ENCODE data around the gene CLN6. TPM values are rescaled to one million over a fixed set of nuclear protein-coding genes. Genes with fewer than 3 reads are reported as not detected.

CLN6 gene
- total and polyA plus RNA-seq, 7 donors: 8.3 to 22.2 (median 13.1) TPM

- TF ChIP-seq CTCF (IDR thresholded peaks at IDR 0.05): no peak
- H3K4me3 ChIP-seq: no peak overlapping the region
- WGBS, 3 donors: 36 to 56% (median 44%) methylated on average over 3 of the region's 3 CpGs
- H3K27ac ChIP-seq: no peak overlapping the region
- peaks cover 6 to 38% of the 10 kb centered on the region in 2 donors for H3K36me3 ChIP-seq (ENCODE audit: insufficient read depth in 1 of 2, low read depth in 1 of 2)
- intact Hi-C loops (cut with DNase I): no loop called here
- no peaks in the 10 kb centered on the region for H3K4me1 ChIP-seq
- H3K27me3 ChIP-seq (ENCODE audit: insufficient read depth in 3 of 3, low read length in 2 of 3): no peaks in the 10 kb centered on the region
- no peak for DNase-seq
- H3K9me3 ChIP-seq: no peaks in the 10 kb centered on the region
- ATAC-seq: no peak
Measured at GRCh38 chr15:68158046-68158628, 71.4 kb downstream of the CLN6 start.

GRCh38 chr15:68157074-68157473, 72.5 kb downstream of the CLN6 start:
- no peak for TF ChIP-seq CTCF (IDR thresholded peaks at IDR 0.05)
- no peaks in the 10 kb centered on the region for H3K9me3 ChIP-seq
- H3K4me3 ChIP-seq: no peak overlapping the region
- intact Hi-C loops (cut with DNase I): loop anchor here in 1 of 2 donors (2.0 kb wide), 1 partner anchor 294 kb away; no protein-coding TSS in a partner anchor
- DNase-seq (no peak), ATAC-seq (no peak)
- H3K27me3 ChIP-seq (ENCODE audit: insufficient read depth in 3 of 3, low read length in 2 of 3): no peaks in the 10 kb centered on the region
- no peaks in the 10 kb centered on the region for H3K4me1 ChIP-seq
- 0 to 60% (median 41%) methylated on average over 1 of the region's 1 CpG for WGBS, 3 donors
- H3K36me3 ChIP-seq (ENCODE audit: insufficient read depth in 1 of 2, low read depth in 1 of 2): peaks cover 0 to 31% of the 10 kb centered on the region in 2 donors
- no peak overlapping the region for H3K27ac ChIP-seq

Other genes with a start within 250 kb of the CLN6 start
- gene PIAS1, start 175.4 kb downstream of the CLN6 start, total RNA-seq: 10 to 100 TPM; 18.2 to 28.7 (median 20.8) TPM
- gene PIAS1, start 175.4 kb downstream of the CLN6 start, polyA plus RNA-seq: 10 to 100 TPM in 1 of 3 donors, 1 to 10 TPM in 2; 4.4 to 15.5 (median 5.0) TPM
- gene CALML4, start 24.4 kb downstream of the CLN6 start, total RNA-seq: 1 to 10 TPM; 1.0 to 2.2 (median 1.3) TPM
- gene CALML4, start 24.4 kb downstream of the CLN6 start, polyA plus RNA-seq: 1 to 10 TPM in 2 of 3 donors, under 1 TPM in 1; 0.85 to 1.5 (median 1.4) TPM
- 100 to 1,000 TPM in 2 of 4 donors, 10 to 100 TPM in 2; 69.3 to 188 (median 111) TPM for gene FEM1B, start 48.0 kb upstream of the CLN6 start, total RNA-seq
- gene FEM1B, start 48.0 kb upstream of the CLN6 start, polyA plus RNA-seq: 10 to 100 TPM; 23.5 to 68.0 (median 48.1) TPM
- 1 to 10 TPM in 3 of 4 donors, under 1 TPM in 1; 0.52 to 7.9 (median 4.4) TPM for gene ITGA11, start 202.4 kb upstream of the CLN6 start, total RNA-seq
- gene ITGA11, start 202.4 kb upstream of the CLN6 start, polyA plus RNA-seq: under 1 TPM; 0.10 to 0.97 (median 0.49) TPM

All from psoas muscle (tissue), 8 donors.